Kidney (tissue), 14 donors: Measurements from ENCODE around the gene DISP3. TPM values are rescaled to one million over a fixed set of nuclear protein-coding genes. Genes with fewer than 3 reads are reported as not detected.

Experiments used
- DNase-seq, 5 donors: peaks; one replicate each; pipeline ENCODE4 v3.0.0-alpha.2; 2013 to 2020
- FAIRE-seq: peaks from 2 replicates; lab custom pipeline; 2012; peaks lifted over from hg19 to GRCh38; lab: Jason Lieb, UNC
- H3K27ac ChIP-seq, 2 donors: one replicate each; pipeline ENCODE4 v1.7.0; 2013; ENCODE audit warnings: low read depth in 2 of 2, low read length in 2 of 2, inconsistent platforms in 1 of 2
- H3K27me3 ChIP-seq: one replicate; pipeline ENCODE4 v1.7.1; 2013; ENCODE audit warnings: low read length, inconsistent platforms; ENCODE audit not compliant: control insufficient read depth, insufficient read depth
- H3K36me3 ChIP-seq, 3 donors: one replicate each; pipeline versions ENCODE4 v1.7.0 to v1.7.1; 2013; ENCODE audit warnings: low read length in 3 of 3, control low read depth in 1 of 3, inconsistent platforms in 1 of 3; ENCODE audit not compliant: insufficient read depth in 3 of 3, control insufficient read depth in 2 of 3
- H3K4me1 ChIP-seq, 3 donors: one replicate each; pipeline versions ENCODE4 v1.7.0 to v1.7.1; 2013; ENCODE audit warnings: low read length in 3 of 3, inconsistent platforms in 1 of 3, low read depth in 1 of 3; ENCODE audit not compliant: control insufficient read depth in 2 of 3, insufficient read depth in 2 of 3
- H3K4me3 ChIP-seq, 3 donors: one replicate each; pipeline versions ENCODE4 v1.7.0 to v1.8.1; 2013; ENCODE audit warnings: low read length in 3 of 3, control low read depth in 1 of 3, inconsistent platforms in 1 of 3
- H3K9ac ChIP-seq, 3 donors: one replicate each; pipeline versions ENCODE4 v1.7.0 to v1.7.1; 2013; ENCODE audit warnings: low read length in 3 of 3, control low read depth in 1 of 3, inconsistent platforms in 1 of 3
- H3K9me3 ChIP-seq, 3 donors: one replicate each; pipeline versions ENCODE4 v1.7.0 to v1.7.1; 2013; ENCODE audit warnings: low read length in 3 of 3, control low read depth in 1 of 3, inconsistent platforms in 1 of 3; ENCODE audit not compliant: control insufficient read depth in 2 of 3, insufficient read depth in 1 of 3
- CTCF ChIP-seq: IDR thresholded peaks from 3 replicates; pipeline ENCODE4 v1.5.1; 2012; ENCODE audit warnings: mild to moderate bottlenecking, moderate library complexity, borderline replicate concordance; ENCODE audit not compliant: insufficient read depth; ENCODE audit errors: extremely low read depth
- intact Hi-C: fragments of 100-400 bp; cut with DNase I; formaldehyde crosslinking; loops from one replicate; pipeline ENCODE4 v1.11.1; 2022
- polyA plus RNA-seq: library from polyadenylated mRNA; stranded (reverse); fragments of 350-450 nt; fragmentation: Illumina TruSeq; extraction: RNeasy Lipid Tissue Mini Kit (QIAGEN cat#74804); gene quantifications from one replicate; pipeline ENCODE4 v1.2.3, GENCODE V29; 2014; ENCODE audit warnings: low read depth, low replicate concordance; ENCODE audit not compliant: insufficient read depth
- total RNA-seq: library from RNA; stranded (reverse); fragmentation: NEBNext Ultra II Directional; extraction: Animal tissue kit (Norgen Biotek cat#: 25700); gene quantifications from one replicate; pipeline ENCODE4 v1.2.1, GENCODE V29; 2021
- donor health status: control.
- donor health status: control.
- donor health status: control.
- donor health status: control.
- donor health status: control.
- donor health status: DM: yes; HTN: yes; CAD: no.
- donor health status: Normal renal cell carcinoma (clear cell type).

The DISP3 gene
- total and polyA plus RNA-seq, 2 donors from 2014 or later, result 0.19 TPM; not detected in 1

DNA sequence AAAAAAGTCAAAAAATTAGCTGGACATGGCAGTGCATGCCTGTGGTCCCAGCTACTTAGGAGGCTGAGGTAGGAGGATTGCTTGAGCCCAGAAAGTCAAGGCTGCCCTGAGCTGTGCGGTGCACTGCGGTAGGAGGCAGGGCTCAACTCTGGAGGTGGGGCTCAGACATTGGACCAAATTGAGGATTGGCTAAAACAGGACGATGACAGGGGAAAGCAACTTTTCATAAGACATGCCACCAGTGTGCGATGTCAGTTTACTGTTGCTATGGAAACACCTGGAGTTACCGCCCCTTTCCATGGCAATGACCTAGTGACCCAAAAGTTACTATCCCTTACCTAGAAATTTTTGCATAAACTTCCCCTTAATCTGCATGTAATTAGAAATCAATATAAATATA is 85.3 kb downstream of the DISP3 start:
- Histone ChIP-seq H3K9me3 (peaks cover 0 to 4% (median 0%) of the 10 kb centered on the region in 3 donors), H3K27me3 (no peaks in the 10 kb centered on the region), H3K27ac (no peak overlapping the region), H3K36me3 (no peaks in the 10 kb centered on the region), H3K9ac (no peak overlapping the region), H3K4me1 (no peaks in the 10 kb centered on the region), H3K4me3 (no peak overlapping the region)
- TF ChIP-seq CTCF, result no peak
- intact Hi-C loops, result no loop called here
- FAIRE-seq, result no peak
- no peak for DNase-seq

GRCh38 chr1:11566042-11566850 is 87.3 kb downstream of the DISP3 start:
- H3K4me1 ChIP-seq, result no peaks in the 10 kb centered on the region
- H3K36me3 ChIP-seq, result no peaks in the 10 kb centered on the region
- intact Hi-C loops, result no loop called here
- DNase-seq (no peak), FAIRE-seq (no peak)
- no peak for TF ChIP-seq CTCF
- peaks cover 0 to 4% (median 0%) of the 10 kb centered on the region in 3 donors for H3K9me3 ChIP-seq
- no peak overlapping the region for H3K9ac ChIP-seq
- H3K27ac ChIP-seq, result no peak overlapping the region
- no peaks in the 10 kb centered on the region for H3K27me3 ChIP-seq
- H3K4me3 ChIP-seq, result no peak overlapping the region

GRCh38 chr1:11567244-11568065 is 88.5 kb downstream of the DISP3 start:
- TF ChIP-seq CTCF, result no peak
- H3K9ac ChIP-seq, result no peak overlapping the region
- H3K4me3 ChIP-seq, result no peak overlapping the region
- FAIRE-seq (no peak), DNase-seq (peak in 1 of 5 donors; percentile 9)
- no peaks in the 10 kb centered on the region for H3K36me3 ChIP-seq
- H3K27me3 ChIP-seq, result no peaks in the 10 kb centered on the region
- H3K27ac ChIP-seq, result no peak overlapping the region
- H3K9me3 ChIP-seq, result peaks cover 0 to 4% (median 0%) of the 10 kb centered on the region in 3 donors
- H3K4me1 ChIP-seq, result no peaks in the 10 kb centered on the region
- intact Hi-C loops, result no loop called here
